CD4-positive, alpha-beta T cell treated with Interleukin-10 for 1 hour (primary cell): ENCODE results near the gene PAX7.
"Not testable (repeated sequence)": the region's sequence is repeated elsewhere in the genome, so short reads cannot be mapped to it uniquely, and the experiment has no call there.

ENCODE experiments used
- DNase-seq: peaks from one replicate; pipeline ENCODE4 v3.0.0-alpha.2; 2020

The PAX7 gene

GRCh38 chr1:18734461-18735223, 104.0 kb downstream of the PAX7 start:
- DNase-seq = no peak

GRCh38 chr1:18735224-18735997, 104.8 kb downstream of the PAX7 start:
- DNase-seq = no peak

GRCh38 chr1:18736958-18737357, 106.3 kb downstream of the PAX7 start:
- no peak for DNase-seq

- no peak for DNase-seq
Observed at GRCh38 chr1:18738126-18738525, 107.5 kb downstream of the PAX7 start.

- DNase-seq = no peak
Observed at GRCh38 chr1:18738617-18739016, 108.0 kb downstream of the PAX7 start.

GRCh38 chr1:18739408-18739807, 108.8 kb downstream of the PAX7 start:
- no peak for DNase-seq

GRCh38 chr1:18739897-18740296, 109.3 kb downstream of the PAX7 start:
- no peak for DNase-seq

GRCh38 chr1:18740617-18741016, 110.0 kb downstream of the PAX7 start:
- DNase-seq = no peak

GRCh38 chr1:18743233-18743632, 112.6 kb downstream of the PAX7 start:
- DNase-seq = no peak

- not testable (repeated sequence) for DNase-seq
Observed at GRCh38 chr1:18744381-18744780, 113.7 kb downstream of the PAX7 start.

- no peak for DNase-seq
Observed at GRCh38 chr1:18746981-18747380, 116.3 kb downstream of the PAX7 start.

- DNase-seq = no peak
Observed at GRCh38 chr1:18747671-18748070, 117.0 kb downstream of the PAX7 start.

GRCh38 chr1:18748435-18748834, 117.8 kb downstream of the PAX7 start:
- DNase-seq = no peak

GRCh38 chr1:18749569-18749968, 118.9 kb downstream of the PAX7 start:
- no peak for DNase-seq

- DNase-seq = no peak
Observed at GRCh38 chr1:18750600-18750999, 120.0 kb downstream of the PAX7 start.

GRCh38 chr1:18751425-18751824, 120.8 kb downstream of the PAX7 start:
- no peak for DNase-seq

- DNase-seq = no peak
Observed at GRCh38 chr1:18752409-18752808, 121.8 kb downstream of the PAX7 start.

GRCh38 chr1:18760156-18760555, 129.5 kb downstream of the PAX7 start:
- DNase-seq = no peak

GRCh38 chr1:18761948-18762840, 131.5 kb downstream of the PAX7 start:
- DNase-seq = no peak

GRCh38 chr1:18764362-18764761, 133.7 kb downstream of the PAX7 start:
- DNase-seq = no peak

- DNase-seq = no peak
Observed at GRCh38 chr1:18765725-18766124, 135.1 kb downstream of the PAX7 start.

GRCh38 chr1:18766328-18766727, 135.7 kb downstream of the PAX7 start:
- DNase-seq = no peak

GRCh38 chr1:18767576-18767975, 136.9 kb downstream of the PAX7 start:
- not testable (repeated sequence) for DNase-seq
